Tibial nerve (tissue), 4 donors: Measurements from ENCODE around the gene KSR2. TPM values are rescaled to one million over a fixed set of nuclear protein-coding genes. Genes with fewer than 3 reads are reported as not detected.

Experiments used
- DNase-seq, 2 donors: peaks; one replicate each; pipeline ENCODE4 v3.0.0-alpha.2; 2019; ENCODE audit warnings: low spot score in 2 of 2
- H3K27ac ChIP-seq, 4 donors: fragments of 200-600 bp; sonication (generic) in 3 of 4; one replicate each; pipeline ENCODE4 v1.5.1; 2017 to 2019; ENCODE audit warnings: mild to moderate bottlenecking in 1 of 4
- H3K27me3 ChIP-seq, 2 donors: fragments of 200-600 bp; sonication (generic) in 1 of 2; one replicate each; pipeline versions ENCODE4 v1.5.1 to v1.6.0; 2017 to 2019
- H3K36me3 ChIP-seq, 3 donors: fragments of 200-600 bp; sonication (generic); one replicate each; pipeline ENCODE4 v1.5.1; 2018 to 2019
- H3K4me1 ChIP-seq, 4 donors: fragments of 200-600 bp; sonication (generic) in 3 of 4; one replicate each; pipeline ENCODE4 v1.5.1; 2017 to 2019
- H3K4me3 ChIP-seq, 4 donors: fragments of 200-600 bp; sonication (generic) in 3 of 4; one replicate each; pipeline ENCODE4 v1.5.1; 2017 to 2019; ENCODE audit warnings: mild to moderate bottlenecking in 1 of 4, moderate library complexity in 1 of 4
- H3K9me3 ChIP-seq, 4 donors: fragments of 200-600 bp; sonication (generic) in 3 of 4; one replicate each; pipeline ENCODE4 v1.5.1; 2017 to 2019
- CTCF ChIP-seq, 5 experiments: fragments of 200-600 bp in 3 of 5; fragments of 450-650 bp in 2 of 5; sonication (generic) in 3 of 5; IDR thresholded peaks; one replicate each; pipeline ENCODE4 v1.5.1; 2016 to 2019; ENCODE audit warnings: antibody characterized with exemption in 5 of 5, mild to moderate bottlenecking in 3 of 5, moderate library complexity in 2 of 5
- EP300 ChIP-seq, 2 donors: sonication (generic); formaldehyde crosslinking; IDR thresholded peaks; one replicate each; pipeline ENCODE4 v1.6.1; 2017; ENCODE audit warnings: antibody characterized with exemption in 2 of 2, mild to moderate bottlenecking in 1 of 2
- POLR2A ChIP-seq, 2 donors: fragments of 450-650 bp; IDR thresholded peaks; one replicate each; pipeline ENCODE4 v1.6.1; 2017; ENCODE audit warnings: antibody characterized with exemption in 2 of 2, mild to moderate bottlenecking in 2 of 2, moderate library complexity in 2 of 2
- WGBS, 2 donors: methylation state at CpG; one replicate each; pipeline ENCODE4 v1.1.5; 2018; 5-methylcytosine and 5-hydroxymethylcytosine counted together
- total RNA-seq, 4 donors: library from RNA; depleted of rRNA; stranded (reverse); fragments of >200 nt; gene quantifications; one replicate each; pipeline ENCODE4 v1.1.0, GENCODE V29; 2016

Gene KSR2
- total RNA-seq, 4 donors from 2014 or later: under 0.01 TPM; not detected in 3

GRCh38 chr12:117595751-117596150, 373.0 kb downstream of the KSR2 start:
- Histone ChIP-seq H3K9me3 (peaks cover 0 to 5% (median 0%) of the 10 kb centered on the region in 4 donors), H3K36me3 (no peaks in the 10 kb centered on the region), H3K4me3 (no peak overlapping the region), H3K4me1 (no peaks in the 10 kb centered on the region), H3K27ac (no peak overlapping the region), H3K27me3 (no peaks in the 10 kb centered on the region)
- no peak for TF ChIP-seq EP300 (IDR thresholded peaks at IDR 0.05)
- DNase-seq: no peak
- WGBS, 2 donors: 88 to 90% methylated on average over 1 of the region's 1 CpG

- no peak for DNase-seq
- H3K27ac ChIP-seq: no peak overlapping the region
- WGBS, 2 donors: 51 to 58% methylated on average over 4 of the region's 4 CpGs
- H3K4me1 ChIP-seq: no peaks in the 10 kb centered on the region
- H3K27me3 ChIP-seq: no peaks in the 10 kb centered on the region
- peaks cover 0 to 15% (median 0%) of the 10 kb centered on the region in 4 donors for H3K9me3 ChIP-seq
- TF ChIP-seq CTCF (IDR thresholded peaks at IDR 0.05): no peak
- no peak for TF ChIP-seq POLR2A (IDR thresholded peaks at IDR 0.05)
- no peak for TF ChIP-seq EP300 (IDR thresholded peaks at IDR 0.05)
- H3K36me3 ChIP-seq: no peaks in the 10 kb centered on the region
- no peak overlapping the region for H3K4me3 ChIP-seq
Observed at GRCh38 chr12:117594481-117594880, 374.3 kb downstream of the KSR2 start.

DNA sequence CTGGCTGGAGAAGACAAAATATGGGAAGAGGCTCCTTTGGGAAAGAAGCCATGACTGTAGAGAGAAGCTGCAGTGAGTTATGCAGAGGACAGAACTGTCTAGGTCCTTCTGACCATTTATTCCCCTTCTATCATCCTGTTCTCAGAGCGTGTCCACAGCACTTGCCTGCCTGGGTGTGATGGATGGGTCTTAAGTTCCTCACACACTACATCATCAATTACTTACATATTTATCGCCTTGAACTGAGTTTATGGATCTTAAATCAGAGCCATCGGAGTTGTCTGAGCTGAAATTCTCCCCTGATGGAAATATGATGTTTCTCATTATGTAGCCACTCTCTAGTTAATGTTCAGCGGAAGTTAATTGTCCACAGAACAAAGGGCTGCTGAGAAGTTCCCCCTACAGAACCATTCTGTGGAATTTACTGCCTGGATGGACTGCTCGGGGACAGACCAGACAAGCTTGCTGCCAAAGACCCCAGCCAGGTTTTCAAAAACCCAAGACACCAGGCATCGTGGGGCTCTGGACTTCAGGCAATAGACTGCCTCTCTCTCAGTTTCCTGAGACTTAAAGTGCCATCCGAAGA, 374.9 kb downstream of the KSR2 start:
- H3K36me3 ChIP-seq: no peaks in the 10 kb centered on the region
- no peak overlapping the region for H3K27ac ChIP-seq
- WGBS, 2 donors: 29 to 32% methylated on average over 7 of the region's 7 CpGs
- H3K9me3 ChIP-seq: peaks cover 0 to 15% (median 0%) of the 10 kb centered on the region in 4 donors
- TF ChIP-seq CTCF (IDR thresholded peaks at IDR 0.05): no peak
- TF ChIP-seq EP300 (IDR thresholded peaks at IDR 0.05): no peak
- TF ChIP-seq POLR2A (IDR thresholded peaks at IDR 0.05): no peak
- H3K4me3 ChIP-seq: no peak overlapping the region
- DNase-seq: no peak
- H3K27me3 ChIP-seq: no peaks in the 10 kb centered on the region
- H3K4me1 ChIP-seq: no peaks in the 10 kb centered on the region

- H3K27ac ChIP-seq: no peak overlapping the region
- peaks cover 0 to 15% (median 0%) of the 10 kb centered on the region in 4 donors for H3K9me3 ChIP-seq
- 60 to 64% methylated on average over 9 of the region's 9 CpGs for WGBS, 2 donors
- H3K27me3 ChIP-seq: no peaks in the 10 kb centered on the region
- no peaks in the 10 kb centered on the region for H3K36me3 ChIP-seq
- TF ChIP-seq POLR2A (IDR thresholded peaks at IDR 0.05) (no peak), CTCF (IDR thresholded peaks at IDR 0.05) (no peak), EP300 (IDR thresholded peaks at IDR 0.05) (no peak)
- no peak for DNase-seq
- H3K4me3 ChIP-seq: no peak overlapping the region
- H3K4me1 ChIP-seq: no peaks in the 10 kb centered on the region
Observed at GRCh38 chr12:117592588-117593305, 376.0 kb downstream of the KSR2 start.

GRCh38 chr12:117590999-117591398, 377.8 kb downstream of the KSR2 start:
- no peaks in the 10 kb centered on the region for H3K27me3 ChIP-seq
- no peak overlapping the region for H3K4me3 ChIP-seq
- H3K4me1 ChIP-seq: peaks cover 0 to 3% (median 0%) of the 10 kb centered on the region in 4 donors
- no peak overlapping the region for H3K27ac ChIP-seq
- DNase-seq: no peak
- no peak for TF ChIP-seq CTCF (IDR thresholded peaks at IDR 0.05)
- TF ChIP-seq POLR2A (IDR thresholded peaks at IDR 0.05): no peak
- TF ChIP-seq EP300 (IDR thresholded peaks at IDR 0.05): no peak
- no peaks in the 10 kb centered on the region for H3K36me3 ChIP-seq
- 43 to 57% methylated on average over 2 of the region's 2 CpGs for whole genome bisulfite sequencing, 2 donors
- peaks cover 0 to 15% (median 0%) of the 10 kb centered on the region in 4 donors for H3K9me3 ChIP-seq
